ENCODE results near the gene HEATR5B.
A peak's percentile ranks its signal among the peaks of the same experiment; 100 is the strongest.

Gene HEATR5B
- 139 to 143 reads per million in 2 donors for total RNA-seq

GRCh38 chr2:37083873-37084794 is at the start of gene HEATR5B, which contains the start of gene GPATCH11:
Gene HEATR5B, minus strand, starts transcription at chr2:37084372. Its CDS starts 958 bp downstream, at chr2:37083414.
Gene GPATCH11, plus strand, starts transcription at chr2:37084518. Its CDS starts 3,864 bp downstream, at chr2:37088382.
- DNase-seq, result peak; percentile 81

- no peak for DNase-seq
These were observed 48.7 kb upstream of the HEATR5B start for GRCh38 chr2:37132914-37133313.

GRCh38 chr2:37125416-37125815 is 41.2 kb upstream of the HEATR5B start:
- no peak for DNase-seq

GRCh38 chr2:37119157-37119556 is 35.0 kb upstream of the HEATR5B start:
- DNase-seq, result no peak

- DNase-seq, result no peak
These were observed 33.4 kb upstream of the HEATR5B start for GRCh38 chr2:37117566-37117965.

- DNase-seq, result no peak
These were observed 27.8 kb upstream of the HEATR5B start for GRCh38 chr2:37111958-37112357.

GRCh38 chr2:37110306-37111212 is 26.4 kb upstream of the HEATR5B start:
- DNase-seq, result no peak

- no peak for DNase-seq
These were observed 25.4 kb upstream of the HEATR5B start for GRCh38 chr2:37109523-37109922.

GRCh38 chr2:37105150-37105549 is 21.0 kb upstream of the HEATR5B start:
- DNase-seq, result no peak

GRCh38 chr2:37104178-37104577 is 20.0 kb upstream of the HEATR5B start:
- no peak for DNase-seq

- no peak for DNase-seq
These were observed 18.4 kb upstream of the HEATR5B start for GRCh38 chr2:37102588-37102987.

GRCh38 chr2:37100054-37100453 is 15.9 kb upstream of the HEATR5B start:
- no peak for DNase-seq

- DNase-seq, result no peak
These were observed 14.4 kb upstream of the HEATR5B start for GRCh38 chr2:37098416-37099118.

- DNase-seq, result no peak
These were observed 12.4 kb upstream of the HEATR5B start for GRCh38 chr2:37096568-37096967.

- DNase-seq, result no peak
These were observed 7.7 kb upstream of the HEATR5B start for GRCh38 chr2:37091873-37092272.

- DNase-seq, result no peak
These were observed 5.9 kb upstream of the HEATR5B start for GRCh38 chr2:37090019-37090477.

- no peak for DNase-seq
These were observed 1.6 kb upstream of the HEATR5B start for GRCh38 chr2:37085731-37086147.

- no peak for DNase-seq
These were observed 625 bp upstream of the HEATR5B start for GRCh38 chr2:37084797-37085196.

GRCh38 chr2:37080689-37081088 is 3.5 kb downstream of the HEATR5B start:
- no peak for DNase-seq

GRCh38 chr2:37080266-37080665 is 3.9 kb downstream of the HEATR5B start:
- no peak for DNase-seq

GRCh38 chr2:37070931-37071330 is 13.2 kb downstream of the HEATR5B start:
- no peak for DNase-seq

- DNase-seq, result no peak
These were observed 15.5 kb downstream of the HEATR5B start for GRCh38 chr2:37068686-37069085.

GRCh38 chr2:37061776-37062175 is 22.4 kb downstream of the HEATR5B start:
- DNase-seq, result no peak

Measured in activated gamma-delta T cell (primary cell).